A204.1 (cell line): ENCODE measurements around the gene MKI67.
"Not testable (repeated sequence)": the region's sequence is repeated elsewhere in the genome, so short reads cannot be mapped to it uniquely, and the experiment has no call there.

ENCODE experiments used
- FAIRE-seq: peaks from 2 replicates; lab custom pipeline; 2012; peaks lifted over from hg19 to GRCh38; lab: Jason Lieb, UNC

MKI67 gene

DNA sequence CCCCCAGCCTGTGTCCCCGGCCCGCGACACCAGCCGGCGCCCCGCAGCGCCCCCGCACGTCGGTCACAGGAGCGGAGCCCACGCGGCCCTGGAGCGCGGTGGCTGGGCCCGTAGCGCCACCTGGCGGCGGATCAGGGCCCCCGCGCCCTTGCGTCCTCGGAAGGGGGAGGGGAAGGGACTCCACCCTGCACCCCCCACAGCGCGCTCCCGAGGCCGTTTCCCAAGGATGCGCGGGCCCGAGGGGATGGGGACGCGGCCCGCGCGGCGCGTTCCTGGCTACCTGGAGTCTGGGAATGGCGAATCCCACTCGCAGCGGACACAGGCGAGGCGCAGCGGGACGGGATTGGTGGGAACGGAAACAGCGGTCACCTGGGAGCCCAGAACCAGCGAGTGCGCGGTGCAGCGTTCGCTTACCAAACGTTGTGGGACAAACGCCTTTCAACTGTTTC lies 23.8 kb upstream of the MKI67 start:
- FAIRE-seq, result no peak

DNA sequence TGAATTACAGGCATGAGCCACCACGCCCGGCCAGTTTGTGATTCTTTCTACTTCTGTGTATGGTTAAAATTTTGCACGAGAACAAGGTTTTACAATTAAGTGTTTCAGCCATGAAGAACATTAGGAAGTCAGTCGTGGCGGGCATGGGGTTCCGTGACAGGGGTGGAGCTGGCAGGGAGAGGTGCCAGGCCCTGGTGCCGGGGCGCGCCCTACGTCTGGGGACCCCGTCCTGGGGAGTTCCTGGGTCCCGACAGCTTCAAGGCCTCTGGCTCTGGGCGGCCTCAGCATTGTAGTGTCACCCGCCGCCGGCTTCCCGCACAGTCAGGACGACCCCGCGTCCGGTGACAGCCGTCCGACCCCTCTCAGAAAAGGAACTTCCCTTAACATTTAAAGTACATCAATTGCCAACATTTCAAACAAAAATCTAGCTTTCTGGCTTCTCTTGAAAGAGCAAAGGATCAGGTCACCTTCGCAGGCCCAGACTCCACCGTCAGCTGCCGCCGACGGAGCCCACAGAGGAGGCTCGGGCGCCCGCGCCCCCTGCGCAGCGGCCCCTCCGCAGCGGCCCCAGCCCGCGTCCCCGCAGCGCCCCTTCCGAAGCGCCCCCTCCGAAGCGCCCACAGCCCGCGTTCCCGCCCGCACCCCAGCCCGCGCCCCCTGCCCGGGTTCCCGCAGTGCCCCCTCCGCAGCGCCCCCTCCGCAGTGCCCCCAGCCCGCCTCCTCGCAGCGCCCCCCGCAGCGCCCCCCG lies 23.2 kb upstream of the MKI67 start:
- FAIRE-seq, result no peak

DNA sequence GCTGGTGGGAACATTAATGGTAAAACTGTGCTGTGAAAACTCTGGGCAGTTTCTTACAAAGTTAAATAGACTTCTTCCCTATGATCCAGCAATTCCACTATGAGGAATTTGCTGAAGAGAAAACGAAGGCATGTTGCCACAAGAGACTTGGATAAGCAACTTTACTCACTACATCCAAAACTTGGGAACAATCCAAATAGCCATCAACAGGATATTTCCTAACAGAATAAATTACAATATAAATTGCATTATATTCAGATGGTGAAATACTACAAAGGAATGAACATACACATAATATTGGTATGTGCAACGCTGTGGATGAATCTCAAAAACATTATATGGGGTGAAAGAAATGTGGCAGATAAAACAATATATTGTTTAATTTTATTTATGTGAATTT lies 21.4 kb upstream of the MKI67 start:
- no peak for FAIRE-seq

DNA sequence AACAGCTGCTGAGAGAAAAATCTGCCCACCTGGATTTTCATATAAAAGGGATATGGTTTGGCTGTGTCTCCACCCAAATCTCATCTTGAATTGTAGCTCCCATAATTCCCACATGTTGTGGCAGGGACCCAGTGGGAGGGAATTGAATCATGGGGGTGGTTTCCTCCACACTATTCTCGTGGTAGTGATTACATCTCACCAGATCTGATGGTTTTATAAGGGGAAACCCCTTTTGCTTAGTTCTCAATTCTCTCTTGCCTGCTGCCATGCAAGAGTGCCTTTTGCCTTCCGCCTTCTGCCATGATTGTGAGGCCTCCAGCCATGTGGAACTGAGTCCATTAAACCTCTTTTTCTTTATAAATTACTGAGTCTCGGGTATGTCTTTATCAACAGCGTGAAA lies 20.8 kb upstream of the MKI67 start:
- FAIRE-seq, result no peak

DNA sequence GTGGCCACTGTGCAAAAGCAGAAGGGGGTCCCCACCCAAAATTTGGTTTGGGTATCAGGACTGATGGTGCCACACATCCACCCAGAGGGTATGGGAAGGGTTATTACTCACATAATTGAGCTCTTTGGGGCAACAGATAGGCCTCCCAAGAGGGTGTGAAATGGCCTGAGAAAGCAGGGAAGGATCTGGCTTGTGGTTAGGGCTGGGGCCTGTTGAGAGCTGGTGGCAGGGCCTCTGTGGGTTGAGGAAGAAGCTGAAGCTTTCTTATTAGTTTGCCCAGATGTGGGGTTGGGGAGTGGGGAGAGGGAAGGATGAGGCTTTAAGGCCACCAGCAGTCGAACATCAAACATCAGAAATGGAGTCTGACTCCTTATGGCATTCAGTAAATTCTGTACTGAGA lies 18.3 kb upstream of the MKI67 start:
- no peak for FAIRE-seq

DNA sequence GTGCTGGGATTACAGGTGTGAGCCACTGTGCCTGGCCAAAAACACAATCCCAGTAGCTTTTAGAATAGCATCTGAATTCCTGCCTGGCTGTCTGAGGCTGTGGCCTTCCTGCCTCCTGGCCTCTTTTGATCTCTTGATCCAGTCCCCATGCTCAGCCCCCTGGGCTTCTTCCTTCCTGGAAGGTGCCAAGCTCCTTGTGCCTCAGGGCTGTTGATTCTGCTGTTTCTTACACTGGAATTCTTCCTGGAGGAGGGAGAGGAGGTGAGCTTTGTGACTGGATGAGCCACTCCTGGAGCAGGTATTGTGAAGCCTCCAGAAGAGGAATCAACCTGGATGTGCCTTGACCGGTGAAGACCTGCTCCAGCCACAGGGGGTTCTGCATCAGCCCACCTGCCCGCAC lies 17.3 kb upstream of the MKI67 start:
- FAIRE-seq, result no peak

DNA sequence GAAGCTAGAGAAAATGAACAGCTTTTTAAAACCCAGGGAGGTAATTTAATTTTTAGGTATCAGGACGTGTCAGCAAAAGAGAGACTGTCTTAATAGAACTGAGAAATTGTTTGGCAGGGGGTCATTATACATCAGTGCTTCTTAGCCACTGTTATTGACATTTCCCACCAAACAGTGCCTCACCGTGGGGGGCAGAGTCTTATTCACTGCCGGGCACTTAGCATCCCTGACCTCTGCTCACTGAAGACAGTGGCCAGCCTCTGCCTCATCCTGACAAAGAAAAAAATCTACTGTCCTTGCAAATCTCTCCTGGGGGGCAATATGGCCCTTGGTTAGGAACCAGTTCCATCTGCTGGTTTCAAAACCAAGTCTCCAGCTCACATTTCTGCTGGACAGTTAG lies 14.2 kb upstream of the MKI67 start:
- FAIRE-seq, result no peak

DNA sequence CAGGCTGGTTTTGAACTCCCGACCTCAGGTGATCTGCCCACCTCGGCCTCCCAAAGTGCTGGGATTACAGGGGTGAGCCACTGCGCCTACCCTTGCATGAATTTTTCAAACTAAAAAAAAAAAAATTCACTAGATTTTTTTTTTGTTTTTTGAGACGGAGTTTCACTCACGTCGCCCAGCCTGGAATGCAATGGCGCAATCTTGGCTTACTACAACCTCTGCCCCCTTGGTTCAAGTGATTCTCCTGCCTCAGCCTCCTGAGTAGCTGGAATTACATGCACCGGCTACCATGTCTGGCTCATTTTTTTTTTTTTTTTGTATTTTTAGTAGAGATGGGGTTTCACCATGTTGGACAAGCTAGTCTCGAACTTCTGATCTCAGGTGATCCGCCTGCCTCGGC lies 12.2 kb upstream of the MKI67 start:
- FAIRE-seq, result not testable (repeated sequence)

DNA sequence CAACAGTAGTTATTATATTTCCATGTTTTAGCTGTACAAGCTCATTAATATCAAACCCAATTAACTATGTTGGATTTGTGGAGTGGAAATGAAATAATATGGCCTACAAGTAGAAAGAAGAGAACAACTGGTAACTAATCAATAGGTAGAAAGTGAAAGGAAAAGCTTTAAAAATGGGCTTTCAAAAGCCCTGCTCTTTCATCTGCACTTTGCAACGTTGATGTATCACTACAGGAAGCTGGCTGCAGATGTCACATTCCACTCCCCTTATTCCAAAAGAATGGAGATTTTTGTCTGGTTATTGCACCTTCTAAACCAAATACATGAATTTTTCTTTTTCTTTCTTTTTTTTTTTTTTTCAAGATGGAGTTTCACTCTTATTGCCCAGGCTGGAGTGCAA lies 11.7 kb upstream of the MKI67 start:
- FAIRE-seq, result no peak

DNA sequence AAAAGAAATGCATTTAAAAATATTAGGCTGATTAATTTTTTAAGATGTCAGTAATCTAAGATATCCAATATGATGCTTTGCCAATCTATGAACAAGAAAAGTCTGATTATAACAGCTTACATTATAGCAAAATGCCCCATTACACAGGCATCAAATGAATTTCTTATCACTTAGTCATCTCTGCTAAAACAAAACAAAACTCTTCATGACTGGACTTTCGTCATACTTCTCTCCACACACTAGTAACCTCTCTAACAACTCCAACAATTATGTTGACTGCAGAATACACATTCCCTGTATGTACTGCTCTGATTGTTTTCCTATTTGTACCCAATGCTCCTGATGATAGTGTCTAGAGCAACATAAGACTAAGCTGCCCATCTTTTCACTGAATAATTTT lies 3.8 kb upstream of the MKI67 start:
- no peak for FAIRE-seq

DNA sequence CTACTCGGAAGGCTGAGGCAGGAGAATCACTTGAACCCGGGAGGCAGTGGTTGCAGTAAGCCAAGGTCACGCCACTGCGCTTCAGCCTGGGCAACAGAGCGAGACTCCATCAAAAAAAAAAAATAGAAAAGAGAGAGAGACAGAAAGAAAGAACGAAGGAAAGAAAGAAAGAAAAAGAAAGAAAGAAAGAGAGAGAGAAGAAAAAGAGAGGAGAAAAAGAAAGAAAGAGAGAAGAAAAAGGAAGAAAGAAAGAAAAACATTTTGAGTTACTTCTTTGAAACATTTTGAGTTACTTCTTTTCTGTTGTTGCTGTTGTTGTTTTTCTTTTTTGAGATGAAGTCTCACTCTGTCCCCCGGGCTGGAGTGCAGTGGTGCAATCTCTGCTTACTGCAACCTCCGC lies 2.4 kb upstream of the MKI67 start:
- FAIRE-seq, result no peak

DNA sequence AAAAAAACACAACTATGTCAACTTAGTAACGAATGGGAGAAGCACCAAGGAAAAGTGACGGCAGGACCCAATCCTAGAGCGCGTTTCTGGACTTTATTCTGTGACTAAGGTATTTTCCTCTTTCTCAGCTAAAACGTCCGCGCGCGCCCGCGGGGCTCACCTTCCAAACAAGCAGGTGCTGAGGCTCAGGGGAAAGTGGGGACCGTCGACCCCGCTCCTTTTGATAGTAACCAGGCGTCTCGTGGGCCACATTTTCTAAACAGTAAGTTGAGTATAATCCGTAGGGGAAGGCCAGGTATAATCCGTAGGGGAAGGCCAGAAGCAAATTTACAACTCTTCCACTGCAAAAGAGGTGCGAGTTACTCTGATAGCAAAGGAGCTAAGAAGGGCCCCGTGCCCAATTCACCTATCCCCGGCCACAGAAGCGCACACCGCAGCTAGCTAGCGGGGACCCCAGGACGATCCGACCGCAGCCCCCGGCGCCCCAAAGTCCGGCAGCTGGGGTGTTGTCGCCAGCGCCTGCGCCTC lies 743 bp downstream of the MKI67 start:
- FAIRE-seq, result no peak

DNA sequence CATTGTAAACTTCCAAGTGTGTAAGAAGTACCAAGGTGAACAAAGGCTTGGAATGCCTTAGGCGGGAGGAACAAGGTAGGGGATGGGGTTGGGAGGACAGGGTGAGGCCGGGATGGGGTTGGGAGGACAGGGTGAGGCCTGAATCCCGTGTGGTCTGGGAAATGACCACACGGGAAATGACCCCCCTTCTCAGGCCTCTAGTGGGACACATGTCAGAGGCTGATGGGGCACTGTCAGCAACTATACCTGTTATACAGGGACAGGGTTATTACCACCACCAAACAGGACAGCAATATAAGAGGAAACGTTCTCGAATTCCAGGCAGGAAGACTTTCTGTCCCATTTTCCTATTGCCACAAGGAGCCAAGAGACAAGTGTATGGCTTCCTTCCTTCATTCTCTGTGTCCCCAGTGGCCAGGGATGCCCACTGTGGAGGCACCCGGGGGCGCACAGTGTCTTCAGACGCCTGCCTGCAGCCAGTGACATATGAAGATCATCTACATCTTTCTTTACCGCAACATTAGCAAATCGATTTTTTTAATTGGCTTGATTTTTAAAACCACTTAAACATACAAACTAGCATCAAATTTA lies 1.3 kb downstream of the MKI67 start:
- FAIRE-seq, result no peak

DNA sequence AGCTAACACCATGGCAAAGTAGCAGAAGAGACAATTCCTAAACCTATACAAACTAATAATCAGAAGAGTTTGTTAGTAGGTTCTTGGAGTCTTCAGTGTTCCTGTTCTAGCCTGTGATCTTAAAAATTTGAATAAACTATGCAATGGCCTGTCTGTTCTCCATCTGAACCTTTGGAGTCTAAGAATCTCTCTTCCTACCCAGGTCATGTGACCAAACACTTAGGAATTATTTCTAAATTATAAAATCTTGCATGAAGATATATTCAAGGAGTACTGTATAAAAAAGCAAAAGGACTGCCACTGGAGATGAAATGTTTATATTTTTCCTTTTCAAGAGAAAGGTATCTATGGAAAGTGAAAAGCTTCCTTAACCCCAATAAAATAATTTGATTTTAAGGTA lies 2.4 kb downstream of the MKI67 start:
- FAIRE-seq, result no peak

DNA sequence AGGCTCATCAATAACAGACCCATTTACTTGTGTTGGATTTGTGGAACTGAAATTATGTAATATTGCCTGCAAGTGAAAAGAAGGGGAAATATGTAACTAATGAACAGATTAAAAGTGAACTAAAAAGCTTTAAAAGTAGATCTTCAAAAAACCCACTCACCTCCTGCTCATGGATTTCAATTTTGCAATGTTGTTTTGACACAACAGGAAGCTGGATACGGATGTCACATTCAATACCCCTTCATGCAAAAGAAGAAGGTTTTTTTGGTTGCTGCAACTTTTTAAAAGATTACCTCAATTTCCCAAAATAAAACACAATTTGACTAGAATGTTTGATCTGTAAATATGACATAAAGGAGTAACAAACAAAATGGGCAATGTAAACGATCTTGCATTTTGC lies 3.3 kb downstream of the MKI67 start:
- FAIRE-seq, result no peak

DNA sequence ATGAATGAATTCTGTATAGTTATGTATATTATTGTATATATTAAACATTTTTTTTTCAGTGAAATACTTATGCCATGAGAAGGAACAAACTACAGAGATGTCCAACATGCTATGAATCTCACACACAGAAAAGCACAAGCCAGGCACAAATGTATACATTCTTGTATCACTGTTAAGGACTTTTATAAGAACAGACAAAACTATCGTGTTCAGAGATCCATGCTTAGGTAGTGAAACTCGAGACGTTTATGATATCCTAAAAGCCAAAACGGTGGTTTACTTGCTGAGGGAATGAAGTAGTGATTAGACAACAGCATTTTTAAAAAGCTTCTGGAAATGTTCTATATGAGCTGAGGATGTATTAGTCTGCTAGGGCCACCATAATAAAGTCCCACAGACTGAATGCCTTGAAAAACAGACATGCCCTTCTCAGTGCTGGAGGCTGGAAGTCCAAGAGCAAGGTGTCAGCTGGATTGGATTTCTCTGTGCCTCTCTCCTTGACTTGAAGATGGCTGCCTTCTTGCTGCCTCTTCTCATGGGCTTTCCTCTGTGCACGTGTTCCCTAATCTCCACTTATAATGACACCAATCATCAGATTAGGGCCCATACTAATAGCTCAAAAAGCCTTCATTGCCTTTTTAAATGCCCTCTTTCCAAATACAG lies 4.3 kb downstream of the MKI67 start:
- no peak for FAIRE-seq

DNA sequence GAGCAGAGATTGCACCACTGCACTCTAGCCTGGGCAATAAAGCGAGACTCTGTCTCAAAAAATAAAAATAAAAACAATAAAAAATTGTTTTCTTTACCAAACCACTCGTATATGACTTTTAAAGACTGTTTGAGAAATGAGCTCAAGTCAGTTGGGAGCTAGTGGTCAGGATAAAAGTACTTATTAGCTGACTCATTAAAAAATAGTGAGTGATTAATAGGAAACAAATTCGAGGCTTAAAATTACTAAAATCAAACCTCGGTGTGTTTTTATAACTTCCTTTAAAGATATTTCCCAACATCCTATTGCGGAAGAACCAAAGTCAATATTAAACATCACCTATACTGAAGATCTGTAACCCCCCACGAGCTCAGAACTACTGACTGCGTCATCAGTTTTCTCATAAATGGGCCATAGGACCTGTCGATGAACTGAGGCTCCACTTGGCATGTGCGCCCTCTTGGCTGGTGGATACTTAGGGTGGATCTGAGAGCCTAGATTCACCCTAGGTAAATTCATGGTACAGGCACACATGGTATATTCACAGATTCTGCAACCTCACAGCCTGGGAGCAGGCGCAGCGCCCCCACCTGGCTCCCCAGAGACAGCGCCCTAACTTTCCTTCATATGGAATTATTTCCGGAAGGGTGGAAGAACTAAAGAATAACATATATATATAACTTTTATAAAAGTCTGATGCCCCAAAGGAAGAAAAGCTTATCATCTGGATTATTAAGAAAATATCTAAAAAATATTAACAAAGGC lies 9.2 kb downstream of the MKI67 start:
- no peak for FAIRE-seq

DNA sequence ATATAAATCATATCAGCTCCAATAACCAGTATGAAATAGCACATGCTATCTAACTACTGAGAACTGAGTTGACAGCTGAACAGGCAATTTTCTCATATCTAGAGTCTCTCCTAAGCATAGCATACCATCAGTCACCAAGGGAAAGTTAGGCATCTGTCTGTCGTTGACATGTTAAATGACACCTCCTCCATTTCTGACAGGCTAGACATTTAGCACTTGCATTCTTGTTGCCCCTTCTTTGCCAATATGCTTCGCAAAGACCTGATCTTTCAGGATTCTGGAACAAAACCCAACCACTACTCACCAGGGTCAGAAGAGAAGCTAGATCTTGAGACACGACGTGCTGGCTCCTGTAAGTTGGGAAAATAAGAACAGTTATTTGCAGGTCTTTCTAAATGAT lies 10.0 kb downstream of the MKI67 start:
- FAIRE-seq, result no peak

DNA sequence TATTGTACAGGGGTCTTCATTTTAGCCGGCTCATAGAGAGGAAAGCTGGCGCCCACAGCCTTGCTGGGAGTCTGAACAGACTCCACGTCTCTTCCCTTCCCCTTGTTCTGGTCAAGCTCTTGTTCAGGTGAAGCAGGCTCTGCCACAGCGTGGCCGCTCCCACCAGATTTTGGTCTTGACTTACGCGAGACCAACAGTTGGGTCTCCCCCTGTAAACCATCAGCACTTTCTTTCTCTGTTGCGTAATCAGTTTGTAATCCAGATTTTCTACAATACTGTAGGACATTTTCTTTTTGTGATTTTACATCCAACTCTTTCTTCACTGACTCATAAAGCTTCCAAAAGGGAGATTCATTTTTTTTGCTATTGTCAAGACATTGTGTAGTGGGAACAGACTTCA lies 10.9 kb downstream of the MKI67 start:
- FAIRE-seq, result no peak

DNA sequence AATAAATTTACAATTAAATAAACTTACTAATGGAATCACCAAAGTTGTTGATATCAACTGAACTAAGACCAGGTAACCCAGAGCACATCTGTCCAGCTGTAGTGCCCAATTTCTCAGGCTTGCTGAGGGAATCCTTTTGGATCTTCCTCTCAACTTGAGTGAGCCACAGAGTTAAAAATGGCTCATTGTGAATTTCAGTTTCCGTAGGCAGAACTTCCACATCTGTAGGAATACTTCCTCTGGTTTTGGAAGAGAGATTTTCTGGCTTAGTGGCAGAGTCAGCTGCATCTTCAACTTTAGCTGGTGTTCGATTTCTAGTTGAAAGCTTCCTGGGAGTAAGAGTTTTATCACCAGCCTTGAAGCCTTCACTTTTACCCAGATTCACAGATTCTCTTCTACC lies 11.3 kb downstream of the MKI67 start:
- FAIRE-seq, result no peak

DNA sequence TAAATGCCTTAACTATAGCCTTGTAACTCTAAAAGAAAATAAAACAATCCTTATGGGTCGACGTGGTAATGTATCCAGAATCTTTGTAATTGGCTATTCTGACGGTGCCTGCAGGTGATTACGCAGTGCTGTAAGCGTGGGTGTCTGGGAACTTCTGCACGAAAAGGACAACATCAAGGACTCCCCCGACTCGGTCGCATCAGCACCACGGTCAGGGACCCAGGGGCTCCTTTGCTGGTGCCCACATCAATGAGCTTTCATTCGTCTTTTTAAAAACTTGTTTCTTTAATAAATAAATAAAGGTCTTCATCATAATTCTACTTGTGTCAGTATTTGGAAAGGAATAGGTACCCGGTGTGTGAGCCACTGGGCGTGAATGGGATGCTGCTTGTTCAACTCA lies 13.2 kb downstream of the MKI67 start:
- no peak for FAIRE-seq

DNA sequence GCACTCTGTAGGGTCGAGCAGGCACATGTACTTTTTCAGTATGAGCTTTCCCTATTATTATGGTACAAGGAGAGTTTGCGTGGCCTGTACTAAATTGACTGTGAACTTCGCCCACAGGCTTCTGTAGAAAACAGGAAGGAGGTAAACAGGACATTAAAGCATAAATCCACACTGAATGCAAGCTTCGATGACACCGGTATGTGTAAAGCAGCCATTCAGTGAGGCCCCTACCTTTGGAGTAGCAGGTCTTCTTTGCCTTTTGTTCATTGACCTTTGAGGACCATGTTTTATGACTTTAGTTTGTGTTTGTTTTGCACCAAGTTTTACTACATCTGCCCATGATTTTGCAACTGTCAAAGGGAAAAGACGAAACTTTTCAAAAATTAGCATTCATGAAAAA lies 14.5 kb downstream of the MKI67 start:
- FAIRE-seq, result no peak

DNA sequence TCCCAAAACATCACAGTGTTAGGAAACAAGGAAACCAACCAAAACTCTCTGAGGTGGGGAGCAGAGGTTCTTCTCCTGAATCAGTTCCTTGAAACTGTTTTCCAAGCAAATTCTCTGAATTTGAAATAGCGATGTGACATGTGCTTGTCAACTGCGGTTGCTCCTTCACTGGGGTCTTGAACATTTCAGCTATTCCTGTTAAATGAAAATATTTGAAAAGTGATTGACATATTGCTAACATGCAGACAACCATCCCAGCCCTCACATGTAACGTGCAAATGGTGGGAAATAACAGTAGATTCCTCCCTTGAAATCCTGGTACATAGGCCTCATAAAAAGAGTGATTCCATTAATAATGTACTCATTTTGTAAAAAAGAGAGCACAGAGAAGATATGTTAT lies 15.9 kb downstream of the MKI67 start:
- FAIRE-seq, result no peak
